Stimulated activated naive CD8-positive, alpha-beta T cell treated with anti-CD3 and anti-CD28 coated beads, Interleukin-15, amount 100 ng/mL, for 72 hours (primary cell): ENCODE data around the gene CCDC6.
"Not testable (repeated sequence)": the region's sequence is repeated elsewhere in the genome, so short reads cannot be mapped to it uniquely, and the experiment has no call there.

Experiments used
- ATAC-seq: fragments of 150-1000 bp; cut with Tn5 transposase; 2 replicates; pipeline ENCODE4 v1.10.0; 2021; ENCODE audit warnings: mild to moderate bottlenecking, moderate library complexity
- DNase-seq, 2 donors: peaks; one replicate each; pipeline ENCODE4 v3.0.0; 2021 to 2022
- H3K27ac Mint-ChIP-seq, 2 donors: one replicate each; pipeline ENCODE4 v1.8.0; 2022; ENCODE audit warnings: mild to moderate bottlenecking in 2 of 2, mixed read lengths in 2 of 2, moderate library complexity in 2 of 2
- H3K27me3 Mint-ChIP-seq: one replicate; pipeline ENCODE4 v1.8.0; 2022; ENCODE audit warnings: mixed read lengths
- H3K4me1 Mint-ChIP-seq: one replicate; pipeline ENCODE4 v1.8.0; 2022; ENCODE audit warnings: mild to moderate bottlenecking, mixed read lengths
- H3K4me3 Mint-ChIP-seq, 2 donors: one replicate each; pipeline ENCODE4 v1.8.0; 2022; ENCODE audit warnings: mild to moderate bottlenecking in 2 of 2, mixed read lengths in 2 of 2, moderate library complexity in 1 of 2
- H3K9me3 Mint-ChIP-seq, 2 donors: one replicate each; pipeline ENCODE4 v1.8.0; 2022; ENCODE audit warnings: mixed read lengths in 2 of 2

The CCDC6 gene

GRCh38 chr10:59757966-59758365, 148.4 kb downstream of the CCDC6 start:
- no peak for ATAC-seq
- H3K9me3 Mint-ChIP-seq = peaks cover 0 to 4% of the 10 kb centered on the region in 2 donors
- no peaks in the 10 kb centered on the region for H3K4me1 Mint-ChIP-seq
- DNase-seq = no peak
- no peak overlapping the region for H3K4me3 Mint-ChIP-seq
- H3K27me3 Mint-ChIP-seq = peaks cover under 1% of the 10 kb centered on the region
- H3K27ac Mint-ChIP-seq = no peak overlapping the region

GRCh38 chr10:59754951-59755350, 151.4 kb downstream of the CCDC6 start:
- H3K4me3 Mint-ChIP-seq = no peak overlapping the region
- no peaks in the 10 kb centered on the region for H3K4me1 Mint-ChIP-seq
- no peak for DNase-seq
- H3K27me3 Mint-ChIP-seq = peaks cover 9% of the 10 kb centered on the region
- H3K27ac Mint-ChIP-seq = no peak overlapping the region
- ATAC-seq = no peak
- H3K9me3 Mint-ChIP-seq = no peaks in the 10 kb centered on the region

DNA sequence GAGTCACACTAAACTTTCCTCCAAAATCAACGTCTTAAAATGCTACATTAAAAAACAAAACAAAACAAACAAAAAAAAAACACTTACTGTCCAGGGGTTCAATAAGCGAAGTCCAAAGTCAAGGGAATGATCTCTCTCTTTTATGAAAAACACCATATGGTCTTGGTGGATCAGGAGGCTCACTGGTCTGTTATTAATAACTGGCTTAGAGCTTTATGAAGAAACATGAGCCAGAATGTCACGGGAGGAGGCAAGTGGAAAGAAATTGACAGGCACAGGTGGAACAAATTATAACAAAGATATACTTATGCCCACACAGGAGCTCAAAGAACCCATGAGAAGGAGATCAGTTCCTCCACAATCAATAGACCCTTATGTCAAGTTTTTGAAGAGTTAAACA, 153.1 kb downstream of the CCDC6 start, which contains the start of gene MRLN:
Gene MRLN (minus strand): TSS at position 189 of the 400 bp plus-strand sequence.
- H3K27ac Mint-ChIP-seq = peak within 1 kb of the TSS in 1 of 2 donors; percentile 19
- no peak for DNase-seq
- ATAC-seq = no peak
- no peaks in the 10 kb centered on the region for H3K9me3 Mint-ChIP-seq
- H3K4me1 Mint-ChIP-seq = no peaks in the 10 kb centered on the region
- H3K27me3 Mint-ChIP-seq = peaks cover 14% of the 10 kb centered on the region
- H3K4me3 Mint-ChIP-seq = no peak within 1 kb of the TSS

DNA sequence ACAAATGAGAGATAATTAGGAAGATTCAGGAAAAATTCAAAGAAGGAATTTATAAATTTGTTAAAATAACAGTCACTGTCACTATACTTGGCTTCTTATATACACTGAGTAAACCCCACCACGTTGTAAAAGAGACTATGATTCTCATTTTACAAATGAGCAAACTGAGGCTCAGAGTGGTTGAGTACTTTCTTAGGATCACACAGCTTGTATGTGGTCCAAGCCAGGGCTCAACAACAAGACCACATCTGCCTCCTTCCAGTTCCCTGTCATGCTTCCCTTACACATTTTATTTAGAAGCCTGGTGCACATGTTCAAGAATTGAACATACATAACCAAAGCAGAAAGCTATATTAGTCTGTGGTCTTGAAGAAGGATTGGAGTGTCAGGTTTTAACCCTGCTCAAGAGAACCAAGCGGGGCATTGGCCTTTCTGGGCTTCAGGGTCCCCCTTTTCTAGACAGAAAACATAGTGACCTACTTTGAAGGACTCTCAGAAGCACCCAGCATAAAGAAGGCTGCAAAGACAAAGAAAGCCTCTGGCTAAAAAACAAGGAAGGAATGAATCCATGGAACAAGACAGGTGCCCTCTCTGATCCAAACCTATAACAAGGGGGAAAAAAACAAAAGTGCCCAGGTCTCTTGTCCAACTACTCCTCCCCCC, 153.9 kb downstream of the CCDC6 start:
- no peak for DNase-seq
- H3K9me3 Mint-ChIP-seq = no peaks in the 10 kb centered on the region

DNA sequence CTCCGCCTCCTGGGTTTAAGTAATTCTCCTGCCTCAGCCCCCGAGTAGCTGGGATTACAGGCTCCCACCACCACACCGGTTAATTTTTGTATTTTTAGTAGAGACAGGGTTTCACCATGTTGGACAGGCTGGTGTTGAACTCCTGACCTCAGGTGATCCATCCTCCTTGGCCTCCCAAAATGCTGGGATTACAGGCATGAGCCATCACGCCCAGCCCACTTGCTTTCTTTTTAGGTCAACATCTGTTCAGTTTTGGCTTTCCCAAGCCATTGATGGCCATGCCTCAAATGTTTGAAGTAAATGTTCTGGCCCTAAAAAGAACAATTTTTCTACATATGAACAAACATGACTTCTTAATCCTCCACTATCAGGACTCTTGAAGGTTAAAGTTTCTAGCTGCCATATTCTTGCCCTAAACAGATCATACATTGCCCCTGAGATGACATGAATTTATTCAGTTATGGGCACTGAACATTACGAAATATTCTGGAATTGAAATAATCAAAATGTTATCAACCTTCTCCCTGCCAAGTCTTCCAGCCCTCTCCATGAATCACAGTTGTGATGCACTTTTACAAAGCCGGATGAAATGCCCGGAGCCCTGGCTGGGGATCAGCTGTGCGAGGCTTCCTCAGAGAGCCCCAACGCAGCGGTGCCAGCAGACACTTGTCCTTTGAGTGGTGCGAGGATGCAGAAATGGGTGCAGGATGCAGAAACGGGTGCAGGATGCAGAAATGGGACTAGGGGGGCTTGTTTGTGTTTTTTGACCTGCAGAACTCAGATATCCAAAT, 156.0 kb downstream of the CCDC6 start:
- no peak overlapping the region for H3K4me3 Mint-ChIP-seq
- peaks cover 19% of the 10 kb centered on the region for H3K27me3 Mint-ChIP-seq
- no peak overlapping the region for H3K27ac Mint-ChIP-seq
- no peak for DNase-seq
- H3K4me1 Mint-ChIP-seq = no peaks in the 10 kb centered on the region
- H3K9me3 Mint-ChIP-seq = no peaks in the 10 kb centered on the region
- ATAC-seq = no peak

More for the DNA sequence above, 153.9 kb downstream of the CCDC6 start:
- ATAC-seq = no peak
- no peaks in the 10 kb centered on the region for H3K4me1 Mint-ChIP-seq
- H3K27ac Mint-ChIP-seq = no peak overlapping the region
- peaks cover 19% of the 10 kb centered on the region for H3K27me3 Mint-ChIP-seq
- H3K4me3 Mint-ChIP-seq = no peak overlapping the region

GRCh38 chr10:59748834-59749233, 157.5 kb downstream of the CCDC6 start:
- H3K4me3 Mint-ChIP-seq = no peak overlapping the region
- DNase-seq (no peak), ATAC-seq (no peak)

GRCh38 chr10:59745163-59745650, 161.1 kb downstream of the CCDC6 start:
- no peak for DNase-seq
- Mint-ChIP-seq H3K4me3 (no peak overlapping the region), H3K27ac (no peak overlapping the region), H3K4me1 (no peaks in the 10 kb centered on the region), H3K27me3 (peaks cover 10% of the 10 kb centered on the region), H3K9me3 (no peaks in the 10 kb centered on the region)
- ATAC-seq = no peak

More at GRCh38 chr10:59748834-59749233, 157.5 kb downstream of the CCDC6 start:
- Mint-ChIP-seq H3K27ac (no peak overlapping the region), H3K27me3 (peaks cover 19% of the 10 kb centered on the region), H3K9me3 (no peaks in the 10 kb centered on the region), H3K4me1 (no peaks in the 10 kb centered on the region)

- not testable (repeated sequence) for ATAC-seq, H3K4me3 Mint-ChIP-seq, H3K9me3 Mint-ChIP-seq, DNase-seq, H3K27ac Mint-ChIP-seq, H3K27me3 Mint-ChIP-seq, H3K4me1 Mint-ChIP-seq
Observed at GRCh38 chr10:59744762-59745161, 161.6 kb downstream of the CCDC6 start.

GRCh38 chr10:59744156-59744555, 162.2 kb downstream of the CCDC6 start:
- not testable (repeated sequence) for H3K27ac Mint-ChIP-seq, H3K4me3 Mint-ChIP-seq, ATAC-seq, H3K27me3 Mint-ChIP-seq, H3K9me3 Mint-ChIP-seq, DNase-seq, H3K4me1 Mint-ChIP-seq

- Mint-ChIP-seq H3K4me3 (no peak overlapping the region), H3K27me3 (peaks cover 13% of the 10 kb centered on the region), H3K4me1 (no peaks in the 10 kb centered on the region), H3K27ac (no peak overlapping the region), H3K9me3 (no peaks in the 10 kb centered on the region)
- no peak for DNase-seq
- ATAC-seq = no peak
Observed at GRCh38 chr10:59741583-59741982, 164.8 kb downstream of the CCDC6 start.

DNA sequence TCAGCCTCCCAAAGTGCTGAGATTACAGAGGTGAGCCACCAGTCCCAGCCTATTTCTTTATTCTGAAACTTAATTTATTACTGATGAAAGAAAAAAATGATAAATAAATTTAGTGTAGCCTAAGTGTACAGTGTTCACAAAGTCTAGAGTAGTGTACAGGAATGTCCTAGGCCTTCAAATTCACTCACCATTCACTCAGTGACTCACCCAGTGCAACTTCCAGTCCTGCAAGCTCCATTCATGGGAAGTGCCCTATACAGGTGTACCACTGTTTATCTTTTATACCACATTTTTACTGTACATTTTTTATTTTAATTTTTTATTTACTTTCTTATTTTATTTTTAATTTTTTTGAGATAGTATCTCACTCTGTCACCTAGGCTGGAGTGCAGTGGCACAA, 165.3 kb downstream of the CCDC6 start:
- H3K4me3 Mint-ChIP-seq = no peak overlapping the region
- no peaks in the 10 kb centered on the region for H3K4me1 Mint-ChIP-seq
- H3K27ac Mint-ChIP-seq = no peak overlapping the region
- H3K27me3 Mint-ChIP-seq = peaks cover 13% of the 10 kb centered on the region
- DNase-seq (no peak), ATAC-seq (no peak)
- H3K9me3 Mint-ChIP-seq = no peaks in the 10 kb centered on the region
